ENCODE data around the gene PIEZO1.
A peak's percentile ranks its signal among the peaks of the same experiment; 100 is the strongest.

Gene PIEZO1

GRCh38 chr16:88746506-88746905 lies 38.5 kb downstream of the PIEZO1 start:
- DNase-seq: no peak

DNA sequence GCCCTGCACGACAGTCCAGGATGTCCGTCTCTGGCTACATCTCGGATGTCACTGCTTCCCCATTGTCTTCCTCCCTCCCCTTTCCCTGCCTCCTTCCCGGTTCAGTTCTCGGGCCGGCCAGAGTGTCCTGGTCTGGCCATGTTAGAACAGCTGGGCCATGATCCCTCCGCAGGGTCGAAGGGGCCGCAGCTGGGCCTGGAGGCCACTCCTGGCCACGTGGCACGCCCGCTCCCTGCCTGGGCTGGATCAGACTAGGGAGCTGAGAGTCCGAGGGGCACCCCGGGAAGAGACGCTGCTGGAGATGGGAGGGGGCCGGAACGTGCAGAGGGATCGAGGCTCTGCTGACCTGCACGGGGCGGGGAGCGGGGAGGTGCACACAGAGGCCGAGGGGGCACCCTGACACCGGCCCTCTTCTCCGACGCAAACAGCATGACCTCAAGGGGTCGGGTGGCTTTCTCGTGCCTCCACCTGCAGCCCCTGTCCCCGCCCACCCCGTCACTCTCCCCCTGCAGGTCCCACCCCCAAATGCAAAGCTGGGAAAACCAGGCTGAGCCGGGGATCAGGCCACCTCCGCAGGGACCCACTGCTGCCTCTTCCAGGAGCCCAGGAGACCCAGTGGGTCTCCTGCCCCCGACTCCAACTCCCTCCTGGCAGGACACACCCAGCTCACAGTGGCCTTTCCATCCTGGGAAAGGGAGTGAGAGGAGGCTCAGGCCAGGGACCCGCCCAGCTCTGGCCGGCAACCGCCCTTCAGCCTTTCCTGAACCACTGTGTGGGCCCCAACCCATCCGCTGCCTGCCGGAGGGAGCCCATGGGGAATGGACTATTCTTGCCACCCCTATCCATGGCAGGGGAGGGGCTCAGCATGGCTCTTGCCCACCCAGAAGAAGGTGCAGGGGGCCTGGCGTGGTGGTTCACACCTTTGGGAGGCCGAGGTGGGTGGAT lies 40.2 kb downstream of the PIEZO1 start:
- no peak for DNase-seq

DNA sequence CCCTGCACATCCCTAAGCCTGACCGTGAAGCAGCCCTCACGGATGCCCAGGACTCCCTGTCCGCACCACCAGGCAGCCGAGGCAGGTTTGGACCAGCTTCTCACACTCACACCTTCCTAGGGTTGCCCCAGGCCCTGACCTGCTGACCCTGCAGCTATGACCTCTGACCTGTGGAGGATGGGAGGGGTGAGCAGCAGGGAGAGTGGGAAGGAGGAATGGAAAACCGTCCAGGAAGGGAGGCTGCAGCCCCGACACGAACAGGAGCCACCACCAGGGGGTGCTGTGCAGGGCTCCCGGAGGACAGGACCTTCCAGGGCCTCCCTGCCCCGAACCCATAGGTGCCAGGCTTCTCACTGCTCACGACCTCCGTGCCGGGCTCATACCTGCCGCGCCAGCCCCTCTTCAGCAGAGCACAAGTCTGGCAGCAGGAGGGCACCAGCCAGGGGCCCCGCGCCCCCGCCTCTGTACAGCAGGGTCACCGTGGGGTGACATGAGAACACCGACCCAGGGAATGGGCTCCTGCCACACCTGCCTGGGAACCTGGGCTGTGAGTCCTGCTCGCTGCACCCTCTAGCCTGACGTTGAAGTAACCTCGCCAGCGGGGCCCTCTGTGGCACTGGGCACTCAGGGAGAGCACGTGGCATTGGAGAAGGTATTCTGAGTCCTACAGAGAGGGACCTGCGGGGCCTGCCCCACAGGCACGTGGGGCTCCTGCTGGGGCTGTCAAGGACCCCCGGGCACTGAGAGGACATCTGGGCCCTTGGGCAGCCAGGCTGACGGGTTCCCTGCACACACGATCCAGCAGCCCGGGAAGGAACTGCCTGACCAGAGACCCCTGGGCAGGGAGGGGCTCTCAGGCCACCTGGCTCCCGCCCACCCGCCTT lies 41.1 kb downstream of the PIEZO1 start:
- peak; percentile 62 for DNase-seq

GRCh38 chr16:88742896-88743605 lies 42.0 kb downstream of the PIEZO1 start:
- DNase-seq: no peak

GRCh38 chr16:88741368-88741767 lies 43.7 kb downstream of the PIEZO1 start:
- no peak for DNase-seq

DNA sequence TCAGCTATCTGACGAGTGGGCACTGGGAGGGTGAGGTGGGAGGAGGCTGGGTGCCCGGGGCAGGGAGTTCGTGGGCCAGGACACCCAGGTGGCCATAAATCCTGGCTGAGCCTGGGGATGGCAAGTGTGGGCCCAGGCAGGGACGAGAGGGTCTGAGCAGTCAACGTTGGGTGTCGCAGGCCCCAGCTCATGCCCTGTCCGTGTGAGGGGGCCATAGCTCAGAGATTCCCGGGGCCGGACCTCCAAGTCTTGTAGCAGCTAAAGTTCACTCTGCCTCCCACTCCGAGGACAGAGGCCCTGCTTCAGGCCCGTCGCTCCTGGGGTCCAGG lies 44.3 kb downstream of the PIEZO1 start:
- no peak for DNase-seq

- no peak for DNase-seq
Measured at GRCh38 chr16:88739977-88740726, 44.9 kb downstream of the PIEZO1 start.

DNA sequence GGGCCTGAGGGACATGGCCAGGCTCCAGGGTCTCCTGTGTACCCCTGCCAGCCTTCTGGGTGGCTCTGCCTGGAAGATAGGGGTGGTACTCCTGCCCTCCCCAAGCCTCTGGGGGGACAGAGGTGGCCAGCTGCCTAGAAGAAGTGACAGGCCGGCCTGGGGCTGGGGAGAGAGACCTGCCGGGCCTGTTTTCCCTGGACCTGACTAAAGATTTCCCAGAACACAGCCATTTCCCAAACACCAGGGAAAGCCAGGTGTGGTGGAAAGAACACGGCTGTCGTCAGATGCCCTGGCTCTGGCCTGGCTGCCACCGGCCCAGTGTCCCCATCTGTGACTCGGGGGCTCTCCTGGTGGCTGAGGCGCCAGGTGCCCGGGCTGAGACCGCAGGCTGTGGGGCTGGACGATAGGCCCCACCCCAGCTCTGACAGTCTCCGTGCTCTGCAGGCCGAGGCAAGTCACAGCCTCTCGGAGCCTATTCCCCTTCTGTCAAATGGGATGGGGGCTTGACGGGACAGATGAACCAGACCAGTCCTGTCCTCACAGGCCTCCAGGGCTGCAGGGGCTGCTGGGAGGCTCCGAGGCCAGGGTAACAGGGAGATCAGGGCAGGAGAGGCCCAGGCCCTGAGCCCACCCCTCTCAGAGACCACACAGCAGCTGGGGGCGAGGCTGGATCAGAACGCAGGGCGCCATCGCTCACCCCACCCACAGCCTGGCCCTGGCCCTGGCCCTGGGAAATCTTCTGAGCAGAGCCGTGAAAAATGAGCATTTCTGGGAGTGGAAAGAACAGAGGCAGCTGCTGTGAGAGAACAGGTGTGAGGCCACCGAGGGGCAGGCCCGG lies 45.7 kb downstream of the PIEZO1 start:
- no peak for DNase-seq

GRCh38 chr16:88738151-88739084 lies 46.6 kb downstream of the PIEZO1 start:
- DNase-seq: no peak

DNA sequence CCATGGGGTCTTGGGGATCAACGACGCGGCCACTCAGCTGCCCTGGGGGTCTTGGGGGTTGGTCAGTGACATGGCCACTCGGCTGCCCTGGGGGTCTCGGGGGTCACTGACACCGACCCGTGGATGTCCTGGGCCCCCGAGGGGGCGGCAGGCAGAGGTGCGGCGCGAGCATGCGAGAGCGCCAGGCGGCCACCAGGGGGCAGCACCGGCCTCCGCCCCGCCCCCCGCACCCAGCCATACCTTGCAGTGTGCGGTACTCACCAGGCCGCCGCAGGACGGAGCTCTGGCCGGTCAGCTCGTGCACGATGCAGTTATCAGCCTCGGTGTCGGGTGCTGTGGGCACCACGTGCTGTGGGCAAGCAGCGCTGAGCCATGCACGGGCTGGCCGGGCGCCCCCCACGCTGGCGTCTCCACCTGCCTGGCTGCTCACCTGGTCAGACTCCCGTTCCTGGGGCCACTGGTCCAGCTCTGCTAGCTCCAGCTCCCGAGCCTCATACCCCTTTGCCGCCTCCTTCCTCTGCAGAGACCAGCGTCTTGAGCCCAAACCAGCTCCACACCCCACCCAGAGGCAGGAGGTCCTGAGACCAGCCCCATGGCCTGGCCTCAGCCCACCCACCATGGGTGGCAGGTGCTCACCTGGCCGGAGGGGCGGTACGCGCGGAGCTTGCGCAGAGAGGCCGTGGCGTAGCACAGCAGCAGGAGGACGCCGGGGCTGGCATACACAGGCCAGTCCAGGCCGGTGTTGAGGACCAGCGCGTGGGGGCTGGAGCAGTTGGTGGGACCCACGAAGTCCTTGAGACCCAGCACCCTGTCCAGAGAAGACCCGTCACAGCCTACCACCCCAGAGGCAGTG lies 47.5 kb downstream of the PIEZO1 start:
- peak; percentile 44 for DNase-seq

- DNase-seq: no peak
Measured at GRCh38 chr16:88736496-88736895, 48.5 kb downstream of the PIEZO1 start.

DNA sequence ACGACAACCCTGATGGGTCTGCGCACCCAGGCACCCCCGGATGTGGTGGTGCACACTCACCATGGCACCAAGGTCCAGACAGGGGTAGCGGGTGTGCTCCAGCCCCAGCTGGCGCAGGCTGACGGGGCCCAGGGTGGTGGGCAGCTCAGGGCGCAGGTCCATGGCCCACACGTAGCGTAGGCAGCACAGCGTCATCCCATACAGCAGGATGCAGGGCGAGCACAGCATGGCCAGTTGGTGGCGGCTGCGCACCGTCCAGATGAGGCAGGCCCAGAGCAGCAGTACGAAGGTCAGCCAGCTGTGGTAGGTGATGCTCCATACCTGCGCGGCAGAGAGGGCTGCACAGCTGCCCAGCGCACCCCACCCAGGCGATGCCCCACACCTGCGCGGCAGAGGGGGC lies 48.9 kb downstream of the PIEZO1 start:
- DNase-seq: no peak

DNA sequence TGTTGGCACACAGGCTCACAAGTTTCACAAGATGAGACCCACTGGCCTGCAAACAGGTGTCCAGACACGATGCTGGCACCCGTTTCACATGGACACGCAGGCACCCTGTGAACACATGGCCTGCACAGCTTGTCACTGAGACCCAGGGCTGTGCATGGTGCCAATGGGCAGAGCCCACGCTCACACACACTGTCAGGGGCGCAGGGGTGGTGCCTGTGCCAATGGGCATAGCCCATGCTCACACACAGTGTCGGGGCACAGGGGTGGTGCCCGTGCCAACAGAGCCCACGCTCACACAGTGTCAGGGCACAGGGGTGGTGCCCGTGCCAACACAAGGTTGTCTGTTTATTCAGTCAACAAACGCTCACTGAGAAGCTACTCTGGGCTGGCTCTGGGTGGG lies 49.4 kb downstream of the PIEZO1 start:
- DNase-seq: no peak

DNA sequence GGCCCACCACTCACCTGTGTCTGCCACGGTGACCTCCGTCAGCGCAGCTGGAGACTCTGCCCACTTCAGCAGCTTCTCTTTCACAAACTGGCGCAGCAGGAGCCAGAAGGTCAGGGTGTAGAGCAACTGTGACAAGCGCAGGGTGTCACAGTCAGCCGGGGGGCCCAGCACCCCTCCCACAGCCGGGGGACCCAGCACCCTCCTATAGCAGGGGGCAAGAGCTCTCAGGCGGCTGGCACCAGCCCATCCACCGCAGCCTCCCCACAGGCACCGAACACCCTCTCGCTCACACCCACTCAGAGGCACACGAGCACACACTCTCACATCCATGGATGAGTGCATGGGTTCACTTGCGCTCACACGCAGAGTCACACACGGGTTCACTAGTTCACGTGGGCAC lies 49.9 kb downstream of the PIEZO1 start:
- DNase-seq: no peak

- no peak for DNase-seq
Measured at GRCh38 chr16:88734361-88734728, 50.7 kb downstream of the PIEZO1 start.

DNA sequence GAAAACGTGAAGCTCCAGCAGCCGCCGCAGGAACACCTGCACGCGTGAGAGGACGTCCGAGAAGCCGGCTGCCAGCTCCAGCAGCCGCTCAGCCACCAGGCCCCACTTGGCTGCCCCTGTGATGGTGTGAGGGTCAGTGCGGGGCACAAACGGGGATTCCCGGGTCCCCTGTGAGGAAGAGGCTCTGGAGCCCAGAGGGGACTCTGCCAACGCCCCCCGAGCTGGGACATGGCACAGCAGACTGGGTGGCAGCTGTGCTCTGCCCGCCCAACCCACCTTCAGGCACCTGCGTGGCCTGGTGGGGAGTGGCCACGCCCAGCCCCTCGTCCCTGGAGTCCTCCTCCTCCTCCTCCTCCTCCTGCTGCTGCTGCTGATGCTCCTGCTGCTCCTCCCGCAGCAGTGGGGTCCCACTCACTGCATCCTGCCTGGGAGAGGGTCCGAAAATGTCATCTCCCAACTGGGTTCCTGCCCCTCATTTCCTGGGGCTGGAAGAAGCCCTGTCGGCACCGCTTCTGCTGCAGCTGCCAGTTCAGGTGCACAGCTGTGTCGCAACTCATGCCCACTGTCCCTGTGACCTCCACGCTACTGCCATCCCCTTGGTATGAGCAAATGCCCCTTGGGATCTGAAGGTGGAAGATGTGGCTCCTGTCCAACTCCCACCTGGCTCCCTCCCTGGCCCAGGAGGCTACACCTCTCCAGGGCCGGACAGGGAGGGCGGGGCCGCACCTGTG lies 51.2 kb downstream of the PIEZO1 start:
- DNase-seq: no peak

GRCh38 chr16:88732961-88733294 lies 52.1 kb downstream of the PIEZO1 start:
- DNase-seq: no peak

DNA sequence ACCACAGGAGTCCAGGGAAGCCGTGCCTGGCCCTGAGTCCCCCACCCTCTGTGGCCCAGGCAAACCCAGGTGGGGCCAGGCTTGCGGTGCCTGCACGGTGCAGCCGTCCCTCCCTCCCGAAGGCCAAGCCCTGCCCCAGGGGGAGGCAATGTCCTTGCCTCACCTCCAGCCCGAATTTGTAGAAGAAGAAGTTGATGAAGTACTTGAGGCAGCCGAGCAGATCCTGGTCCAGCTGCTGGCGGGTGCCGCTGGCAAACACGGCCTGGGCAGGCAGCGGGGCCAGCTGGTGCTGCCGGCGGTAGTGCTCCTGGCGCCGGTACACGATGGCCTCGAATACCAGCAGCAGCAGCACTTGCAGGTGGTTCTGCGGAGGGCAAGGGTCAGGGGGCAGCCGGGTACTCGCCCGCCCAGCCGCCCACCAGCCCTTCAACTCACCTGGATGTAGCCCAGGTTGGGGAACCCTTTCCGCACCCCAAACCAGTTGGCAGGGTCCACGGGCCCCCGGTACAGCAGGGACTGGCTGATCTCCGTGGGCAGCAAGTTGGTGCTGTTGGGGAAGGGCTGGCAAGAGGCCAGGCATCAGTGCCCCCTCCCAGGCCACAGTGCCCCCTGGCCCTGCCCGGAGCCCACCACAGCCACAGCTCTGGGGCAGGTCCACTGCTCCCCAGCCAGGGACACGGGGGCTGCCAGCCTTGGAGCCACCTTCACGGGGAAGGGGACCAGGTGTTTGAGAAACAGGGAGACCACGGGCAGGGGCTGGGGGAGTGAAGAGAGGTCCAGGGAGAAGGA lies 52.7 kb downstream of the PIEZO1 start:
- no peak for DNase-seq
